HG03442 (cell line): Measurements from ENCODE around the gene CTSW.
A peak's percentile ranks its signal among the peaks of the same experiment; 100 is the strongest.

Experiments used
- ATAC-seq: cut with Tn5 transposase; IDR thresholded peaks from one replicate; pipeline ENCODE4 v1.9.1; 2021; ENCODE audit warnings: mild to moderate bottlenecking, moderate library complexity; ENCODE audit not compliant: unreplicated experiment

CTSW gene

DNA sequence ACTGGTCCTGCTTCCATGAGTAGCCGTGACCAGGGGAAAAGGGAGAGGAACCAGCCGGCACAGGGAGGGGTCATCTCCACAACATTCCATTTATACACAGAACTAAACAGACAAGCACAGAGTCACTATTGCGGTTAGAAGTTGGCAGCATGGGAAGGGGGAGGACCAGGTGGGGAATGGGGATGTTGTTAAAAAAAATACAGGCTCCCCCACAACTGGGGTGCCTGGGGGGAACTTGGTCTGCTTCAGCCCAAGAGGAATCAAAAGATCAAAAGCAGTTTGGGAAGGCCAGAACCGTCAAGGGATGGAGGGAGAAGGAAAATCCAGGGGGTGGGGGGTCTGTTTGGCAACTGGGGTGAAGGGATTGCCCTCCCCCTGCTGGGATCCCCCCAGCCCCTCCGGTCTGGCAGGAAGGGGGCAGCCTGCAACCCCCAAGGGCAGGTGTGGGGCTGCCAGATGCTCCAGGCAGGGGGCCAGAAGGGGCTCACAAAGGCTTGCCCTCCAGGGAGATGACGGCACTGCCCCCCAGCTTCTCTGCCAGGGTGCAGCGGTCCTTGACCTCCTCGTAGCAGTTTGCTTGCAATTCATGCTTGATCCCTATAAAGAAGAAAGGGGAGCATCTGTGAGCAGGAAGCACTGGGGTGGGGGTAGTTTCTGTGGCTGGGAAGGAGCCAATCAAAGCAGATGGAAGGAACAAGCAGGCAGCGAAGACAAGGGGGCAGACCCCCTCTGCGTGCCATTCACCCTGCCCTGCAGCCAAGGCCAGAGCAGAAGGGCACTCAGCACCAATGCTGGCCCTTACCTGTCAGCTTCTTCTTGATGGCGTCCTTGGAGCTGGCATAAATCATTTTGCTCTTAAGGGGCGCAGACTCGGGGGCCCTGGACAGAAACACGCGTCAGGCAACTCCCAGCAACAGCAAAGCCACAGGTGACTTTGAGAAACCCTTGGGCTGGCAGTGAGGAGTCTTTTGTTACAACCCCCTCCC lies 24.5 kb upstream of the CTSW start:
- no peak for ATAC-seq

DNA sequence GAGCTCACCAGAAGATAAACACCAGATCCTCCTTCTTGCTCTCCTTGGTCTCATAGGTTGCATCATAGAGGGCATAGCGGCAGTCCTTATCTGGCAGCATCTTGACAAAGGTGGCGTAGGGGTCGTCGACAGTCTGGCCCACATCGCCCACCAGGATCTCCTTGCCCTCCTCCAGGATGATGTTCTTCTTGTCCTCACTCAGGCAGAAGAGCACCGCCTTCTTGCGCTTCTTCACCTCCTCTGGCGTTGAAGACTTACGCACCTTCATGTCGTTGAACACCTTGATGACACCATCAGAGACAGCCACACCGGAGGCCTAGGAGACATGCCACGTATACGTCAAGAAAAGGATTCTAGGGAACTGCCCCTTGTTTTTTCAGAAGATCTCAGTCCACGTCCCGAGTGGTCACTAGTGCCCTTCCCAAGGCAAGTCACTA lies 23.7 kb upstream of the CTSW start:
- ATAC-seq = no peak

DNA sequence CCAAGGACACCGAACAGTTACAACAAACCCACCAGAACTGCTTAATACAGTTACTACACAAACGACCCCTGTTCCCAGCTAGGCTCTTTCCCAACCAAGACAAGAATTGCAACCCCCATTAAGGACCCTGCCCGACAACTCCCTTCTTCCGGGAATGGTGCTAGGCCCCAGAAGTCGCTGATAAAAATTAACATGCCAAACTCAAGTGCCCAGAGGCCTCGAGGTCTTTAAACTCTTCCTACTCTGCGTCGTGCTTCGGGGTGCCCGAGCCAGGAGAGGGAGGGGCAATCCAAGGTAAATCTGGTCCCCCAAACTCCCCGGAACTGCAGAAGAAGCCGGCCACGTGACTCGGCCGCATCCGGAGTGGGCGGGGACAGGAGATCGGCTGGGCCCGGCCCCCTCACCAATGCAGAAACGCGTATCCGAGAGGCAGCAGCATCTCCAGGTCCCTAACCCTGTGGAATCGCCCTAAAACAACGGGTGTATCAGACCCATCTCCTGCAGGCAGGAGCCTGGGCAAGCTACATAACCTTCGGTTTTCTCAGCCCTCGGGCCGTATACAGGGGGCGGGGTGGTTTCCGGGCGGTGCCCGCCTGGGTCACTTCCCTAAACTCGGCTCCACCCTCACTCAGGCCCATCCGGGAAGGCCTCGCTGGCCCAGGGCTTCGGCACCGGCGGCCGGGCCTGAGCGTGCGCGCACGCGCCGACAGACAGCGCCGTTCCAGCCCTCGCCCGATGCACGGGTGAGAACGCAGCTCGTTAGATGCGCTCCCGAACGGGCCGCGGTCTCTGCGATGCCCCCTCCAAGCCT lies 22.7 kb upstream of the CTSW start:
- ATAC-seq = peak; percentile 23

DNA sequence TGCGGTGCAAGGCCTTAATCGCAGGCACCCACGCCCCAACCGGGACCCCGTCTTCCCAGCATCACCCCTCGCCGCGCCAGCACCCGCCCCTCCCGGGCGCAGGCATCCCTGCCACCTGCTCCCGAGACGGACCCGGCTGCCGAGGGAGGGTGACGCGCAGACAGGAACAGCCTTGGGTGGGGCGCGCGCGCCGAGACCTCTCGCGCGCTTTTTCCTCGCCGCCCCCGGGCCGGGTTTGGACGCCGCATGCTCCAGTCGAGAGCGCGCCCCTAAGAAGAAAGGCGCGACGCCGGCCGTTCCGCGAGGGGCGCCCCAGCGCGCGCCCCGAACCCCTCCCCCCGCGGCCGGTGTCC lies 22.2 kb upstream of the CTSW start:
- peak; percentile 5 for ATAC-seq

DNA sequence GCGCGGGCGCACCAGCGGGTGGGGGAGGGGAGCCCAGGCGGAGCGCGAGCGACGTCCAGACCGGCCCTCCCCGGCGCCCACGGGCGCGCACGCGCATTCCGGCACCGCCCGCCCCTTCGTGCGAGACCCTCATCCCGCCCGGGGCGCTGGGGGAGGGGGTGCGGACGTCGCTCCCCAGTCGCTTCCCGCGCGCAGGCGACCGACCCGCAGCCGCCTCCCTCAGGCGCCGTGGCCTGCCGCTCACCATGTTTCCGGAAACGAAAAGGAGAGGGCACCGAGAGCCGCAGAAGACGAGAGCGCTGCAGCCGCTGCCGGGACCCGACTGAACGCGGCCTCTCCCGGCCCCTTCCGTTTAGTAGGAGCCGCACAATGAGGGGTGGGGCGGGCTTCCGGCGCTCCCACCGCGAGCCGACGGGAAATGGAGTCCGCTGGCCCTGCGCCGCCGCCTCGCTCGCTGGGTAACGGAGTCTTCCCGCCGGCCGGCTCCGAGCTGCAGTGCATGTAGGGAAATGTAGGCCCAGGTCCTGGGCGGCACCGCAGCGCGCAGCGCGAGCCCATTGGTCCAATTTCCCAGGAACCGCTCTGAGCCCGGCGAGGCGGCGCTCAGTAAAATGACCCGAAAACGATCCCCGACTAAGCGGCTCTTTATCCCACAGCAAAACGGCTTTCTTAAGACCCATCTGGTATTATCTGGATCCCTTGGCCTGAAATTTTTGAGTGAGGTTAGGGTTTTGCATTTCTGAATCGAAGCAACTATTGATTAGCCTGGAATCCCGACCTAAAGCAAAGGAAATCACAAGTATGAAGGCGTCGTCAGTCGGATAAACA lies 21.6 kb upstream of the CTSW start, which contains the start of gene CFL1:
CFL1 (minus strand) TSS at position 328 of the 828 bp plus-strand sequence; CDS start at position 247, 81 bp downstream.
- peak; percentile 35 for ATAC-seq

DNA sequence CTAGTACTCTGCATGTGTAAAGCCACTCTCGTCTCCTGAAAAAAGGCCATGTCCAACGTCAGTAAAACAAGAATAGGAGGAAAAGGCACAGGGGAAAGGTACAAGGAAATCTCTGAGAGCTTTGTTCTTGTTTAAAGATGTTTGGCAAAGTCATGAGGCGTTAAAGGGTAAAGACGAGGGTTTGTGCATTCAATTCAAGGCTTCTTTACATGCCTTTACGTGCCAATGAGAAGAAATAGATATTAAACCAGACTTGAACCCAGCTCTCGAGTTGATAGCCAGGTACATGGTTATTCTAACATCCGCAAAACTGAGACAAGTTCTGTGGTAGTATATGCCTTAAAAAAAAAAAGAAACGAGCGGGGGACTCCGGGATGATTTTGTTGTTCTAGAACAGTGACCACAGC lies 21.0 kb upstream of the CTSW start:
- no peak for ATAC-seq

DNA sequence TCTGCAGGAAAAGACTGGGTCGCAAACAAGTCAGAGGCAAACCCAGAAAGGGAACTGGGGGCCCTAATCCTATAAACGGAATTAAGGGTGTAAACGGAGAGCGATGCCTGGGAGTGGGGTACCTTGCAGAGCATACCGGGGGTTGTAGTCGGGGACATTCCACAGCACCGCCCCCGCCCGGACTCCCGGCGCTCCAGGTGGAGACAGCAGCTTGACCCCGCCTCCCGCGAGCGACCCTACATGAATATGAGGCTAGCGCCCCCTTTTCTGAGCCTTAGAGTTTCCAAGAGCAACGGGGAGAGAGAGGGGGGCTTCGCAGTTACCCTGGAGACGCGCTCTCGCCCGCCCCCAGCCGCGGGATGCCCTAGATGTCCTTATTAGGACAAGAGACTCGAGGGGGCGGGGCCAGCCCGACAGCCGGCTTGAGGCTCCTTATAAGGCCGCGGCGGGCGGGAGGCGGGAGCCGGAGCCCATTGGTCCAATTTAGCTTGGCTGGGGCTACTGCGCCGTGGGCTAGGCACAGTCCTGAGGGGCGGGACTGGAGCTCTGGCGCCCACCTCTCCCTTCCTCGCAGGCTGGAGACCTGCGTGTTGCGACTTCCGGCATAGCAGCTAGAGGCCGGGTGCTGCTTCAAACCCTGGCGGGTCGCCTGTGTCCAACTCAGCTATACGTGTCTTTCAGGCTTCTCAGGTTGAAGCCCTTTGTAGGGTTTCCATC lies 20.4 kb upstream of the CTSW start:
- peak; percentile 46 for ATAC-seq

DNA sequence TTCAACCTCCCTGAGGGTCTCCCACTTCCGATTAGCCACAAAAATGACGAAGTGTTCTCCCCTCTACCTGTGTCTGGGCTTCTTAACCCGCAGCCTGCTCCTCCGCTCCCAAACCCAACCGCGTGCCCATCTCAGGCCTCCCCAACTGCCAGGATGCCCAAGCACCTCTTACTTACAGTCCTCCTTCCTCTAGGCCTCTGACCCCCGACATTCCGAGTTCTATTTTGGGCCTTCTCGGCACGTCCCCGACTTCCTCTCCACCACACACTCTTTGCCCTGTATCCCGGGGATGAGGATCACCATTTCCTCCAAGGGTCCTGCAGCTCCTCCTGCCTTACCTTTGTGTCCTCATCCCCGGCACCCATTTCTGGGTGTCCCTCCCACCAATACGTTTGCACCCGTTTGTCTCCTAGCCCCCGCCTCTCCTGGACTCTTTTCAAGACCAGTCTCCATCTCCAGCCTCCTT lies 19.8 kb upstream of the CTSW start:
- no peak for ATAC-seq

DNA sequence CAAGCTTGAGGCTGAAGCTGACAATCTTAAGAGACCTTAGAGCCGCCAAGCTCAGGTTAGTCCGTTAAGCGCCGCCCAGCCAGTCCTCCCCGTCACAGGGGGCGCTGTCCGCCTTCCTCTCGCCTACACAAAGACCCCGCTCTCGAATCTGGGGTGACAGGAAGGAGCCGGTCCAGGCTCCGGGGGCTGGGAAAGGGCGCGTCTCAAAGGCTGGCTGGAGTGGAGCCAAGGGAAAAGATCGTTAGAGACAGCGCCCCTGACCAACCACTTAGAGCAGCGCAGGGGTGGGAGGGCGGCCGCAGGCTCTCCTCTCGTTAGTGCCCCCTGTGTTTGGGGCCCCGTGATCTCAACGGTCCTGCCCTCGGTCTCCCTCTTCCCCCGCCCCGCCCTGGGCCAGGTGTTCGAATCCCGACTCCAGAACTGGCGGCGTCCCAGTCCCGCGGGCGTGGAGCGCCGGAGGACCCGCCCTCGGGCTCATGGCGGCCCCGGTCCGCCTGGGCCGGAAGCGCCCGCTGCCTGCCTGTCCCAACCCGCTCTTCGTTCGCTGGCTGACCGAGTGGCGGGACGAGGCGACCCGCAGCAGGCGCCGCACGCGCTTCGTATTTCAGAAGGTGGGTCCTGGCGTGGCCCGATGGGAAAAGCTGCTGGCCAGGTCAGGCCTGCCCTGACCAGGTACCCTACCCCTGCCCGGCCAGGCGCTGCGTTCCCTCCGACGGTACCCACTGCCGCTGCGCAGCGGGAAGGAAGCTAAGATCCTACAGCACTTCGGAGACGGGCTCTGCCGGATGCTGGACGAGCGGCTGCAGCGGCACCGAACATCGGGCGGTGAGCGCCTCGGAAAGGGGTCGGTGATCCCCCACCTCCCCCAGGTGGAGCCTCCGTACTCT lies 19.1 kb upstream of the CTSW start, which contains the start of gene MUS81:
MUS81 (plus strand) TSS at position 156 of the 887 bp plus-strand sequence; CDS start at position 477, 321 bp downstream.
- ATAC-seq = no peak

DNA sequence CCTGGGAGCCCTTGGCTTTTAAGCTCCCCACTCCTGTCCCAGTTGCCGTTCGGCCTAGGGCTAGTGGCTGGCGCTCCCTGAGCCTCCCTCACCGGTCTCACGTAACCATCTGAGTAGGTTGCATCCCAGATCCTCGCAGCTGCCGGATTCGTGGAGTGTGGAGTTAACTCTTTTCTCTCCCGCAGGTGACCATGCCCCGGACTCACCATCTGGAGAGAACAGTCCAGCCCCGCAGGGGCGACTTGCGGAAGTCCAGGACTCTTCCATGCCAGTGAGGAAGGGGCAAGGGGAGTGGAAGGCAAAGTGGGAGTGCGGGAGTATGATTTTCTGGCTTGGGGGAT lies 18.5 kb upstream of the CTSW start:
- ATAC-seq = no peak

DNA sequence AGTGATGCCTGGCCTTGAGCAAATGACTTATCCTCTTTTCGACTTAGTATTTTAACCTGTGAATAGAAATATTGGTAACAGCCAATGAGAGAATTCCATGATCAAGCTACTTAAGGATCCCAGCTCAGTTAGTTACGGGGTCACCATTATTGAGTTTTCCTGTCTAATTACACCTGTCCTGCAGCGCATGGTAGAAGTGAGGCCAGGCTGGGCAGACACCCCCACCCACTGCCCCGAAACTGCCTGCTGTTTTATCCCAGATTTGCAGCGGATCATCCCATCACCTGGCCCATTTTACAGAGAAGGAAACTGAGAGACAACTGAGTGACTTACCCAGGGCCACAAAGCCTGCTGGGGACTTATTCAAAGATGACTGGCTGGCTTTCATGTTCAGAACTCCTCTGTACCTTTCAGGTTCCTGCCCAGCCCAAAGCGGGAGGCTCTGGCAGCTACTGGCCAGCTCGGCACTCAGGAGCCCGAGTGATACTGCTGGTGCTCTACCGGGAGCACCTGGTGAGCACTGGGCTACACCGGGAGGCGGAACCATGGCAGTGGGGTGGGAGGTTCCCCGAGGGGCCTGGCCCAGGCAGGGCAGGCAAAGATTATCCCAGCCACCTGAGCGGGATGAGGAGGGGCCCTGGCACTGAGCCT lies 18.0 kb upstream of the CTSW start:
- ATAC-seq = no peak

DNA sequence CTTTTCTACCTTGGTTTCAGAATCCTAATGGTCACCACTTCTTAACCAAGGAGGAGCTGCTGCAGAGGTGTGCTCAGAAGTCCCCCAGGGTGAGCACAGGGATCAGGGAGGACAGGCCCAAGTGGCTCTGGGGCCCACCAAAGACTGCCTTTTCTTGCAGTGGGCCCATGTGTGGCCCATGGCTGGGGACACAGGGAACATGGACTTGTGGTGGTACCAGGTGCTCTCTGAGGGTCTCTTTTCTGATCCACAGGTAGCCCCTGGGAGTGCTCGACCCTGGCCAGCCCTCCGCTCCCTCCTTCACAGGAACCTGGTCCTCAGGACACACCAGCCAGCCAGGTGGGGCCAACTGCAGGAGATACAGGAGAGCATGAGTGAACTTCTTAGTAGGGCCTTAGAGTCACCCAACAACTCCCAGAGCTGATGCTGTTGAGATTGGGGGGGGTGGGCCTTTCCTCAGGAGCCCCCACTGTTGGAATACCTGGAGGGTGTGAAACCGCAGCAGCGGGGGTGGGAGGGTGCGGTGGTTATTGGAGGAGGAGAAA lies 17.4 kb upstream of the CTSW start:
- no peak for ATAC-seq

DNA sequence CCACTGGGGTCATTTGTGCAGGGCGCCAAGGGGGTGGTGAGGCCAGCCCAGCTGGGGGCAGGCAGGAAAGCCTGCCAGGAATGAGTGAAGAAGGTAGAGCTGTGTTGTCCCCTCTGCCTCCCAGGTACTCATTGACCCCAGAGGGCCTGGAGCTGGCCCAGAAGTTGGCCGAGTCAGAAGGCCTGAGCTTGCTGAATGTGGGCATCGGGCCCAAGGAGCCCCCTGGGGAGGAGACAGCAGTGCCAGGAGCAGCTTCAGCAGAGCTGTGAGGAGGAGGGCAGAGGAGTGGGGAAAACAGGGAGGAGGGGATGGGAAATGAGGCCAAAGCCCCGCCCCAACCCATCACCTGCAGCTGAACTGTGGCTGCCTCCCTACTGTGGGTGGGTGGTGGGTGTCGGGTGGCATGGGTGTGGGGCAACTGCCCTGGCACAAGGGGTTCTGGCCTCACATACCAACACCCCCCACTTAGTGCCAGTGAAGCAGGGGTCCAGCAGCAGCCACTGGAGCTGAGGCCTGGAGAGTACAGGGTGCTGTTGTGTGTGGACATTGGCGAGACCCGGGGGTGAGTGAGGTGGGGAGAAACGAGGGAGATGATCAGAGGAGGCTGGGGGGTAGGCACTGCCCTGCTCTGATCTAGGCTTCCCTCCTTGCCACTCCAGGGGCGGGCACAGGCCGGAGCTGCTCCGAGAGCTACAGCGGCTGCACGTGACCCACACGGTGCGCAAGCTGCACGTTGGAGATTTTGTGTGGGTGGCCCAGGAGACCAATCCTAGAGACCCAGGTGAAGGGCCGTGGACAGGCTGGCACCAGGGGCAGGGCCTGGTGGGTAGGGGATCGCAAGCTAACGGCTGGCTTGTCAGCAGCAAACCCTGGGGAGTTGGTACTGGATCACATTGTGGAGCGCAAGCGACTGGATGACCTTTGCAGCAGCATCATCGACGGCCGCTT lies 16.4 kb upstream of the CTSW start:
- ATAC-seq = no peak

DNA sequence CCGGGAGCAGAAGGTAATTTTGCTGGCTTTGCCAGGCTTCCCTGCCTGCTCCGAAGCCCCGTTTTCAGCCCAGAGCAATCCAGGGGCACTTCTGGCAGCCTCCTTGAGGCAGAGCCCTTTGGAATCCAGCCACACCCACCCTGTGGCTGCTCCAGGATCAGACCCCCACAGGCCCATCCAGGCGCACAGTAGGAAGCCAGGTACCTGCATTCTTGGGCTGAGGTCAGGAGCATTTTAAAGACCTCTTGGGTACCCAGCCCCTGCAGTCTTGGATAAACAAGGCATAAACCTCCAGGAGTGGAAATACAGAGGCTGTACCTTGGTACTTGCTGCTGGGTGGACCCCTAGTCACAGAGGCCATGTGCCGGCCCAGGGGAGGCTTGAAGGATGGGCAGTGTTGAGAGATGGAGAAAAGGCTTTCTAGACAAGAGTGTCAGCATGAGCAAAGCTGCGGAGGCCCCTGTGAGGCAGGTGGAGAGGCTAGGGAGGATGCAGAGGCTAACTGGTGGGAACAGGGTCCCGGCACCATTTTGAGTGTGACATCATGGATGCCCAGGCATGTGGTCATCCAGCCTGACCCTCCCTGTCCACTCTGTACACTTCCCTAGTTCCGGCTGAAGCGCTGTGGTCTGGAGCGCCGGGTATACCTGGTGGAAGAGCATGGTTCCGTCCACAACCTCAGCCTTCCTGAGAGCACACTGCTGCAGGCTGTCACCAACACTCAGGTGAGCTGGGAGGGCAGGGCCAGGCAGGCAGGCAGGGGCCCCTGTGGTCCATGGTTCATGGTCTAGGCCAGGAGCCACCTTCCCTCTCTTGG lies 15.5 kb upstream of the CTSW start:
- no peak for ATAC-seq

DNA sequence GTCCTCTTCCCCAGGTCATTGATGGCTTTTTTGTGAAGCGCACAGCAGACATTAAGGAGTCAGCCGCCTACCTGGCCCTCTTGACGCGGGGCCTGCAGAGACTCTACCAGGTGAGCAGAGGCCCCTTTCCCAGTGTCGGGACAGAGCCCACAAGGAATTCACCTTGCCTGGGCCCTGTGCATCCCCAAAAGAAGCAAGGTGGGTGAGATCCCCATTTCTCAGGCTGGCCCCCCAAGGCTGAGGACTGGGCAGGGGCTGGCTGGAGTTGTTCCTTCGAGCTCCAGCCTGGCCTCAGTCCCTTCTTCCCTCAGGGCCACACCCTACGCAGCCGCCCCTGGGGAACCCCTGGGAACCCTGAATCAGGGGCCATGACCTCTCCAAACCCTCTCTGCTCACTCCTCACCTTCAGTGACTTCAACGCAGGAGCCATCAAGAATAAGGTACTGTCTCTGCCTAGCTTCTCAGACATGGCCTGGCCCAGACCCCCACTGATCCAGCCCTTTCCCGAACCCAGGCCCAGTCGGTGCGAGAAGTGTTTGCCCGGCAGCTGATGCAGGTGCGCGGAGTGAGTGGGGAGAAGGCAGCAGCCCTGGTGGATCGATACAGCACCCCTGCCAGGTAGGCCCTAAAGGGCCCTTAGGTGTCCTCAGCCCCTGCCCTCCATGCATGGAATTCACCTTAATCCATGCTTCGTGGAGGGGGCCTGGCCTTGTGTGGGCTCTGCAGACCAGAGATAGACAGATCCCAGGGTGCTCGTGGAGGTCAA lies 14.7 kb upstream of the CTSW start:
- ATAC-seq = no peak
